Eye (tissue), 1 donor: ENCODE measurements around the gene ASTN2.

Experiments
- DNase-seq: peaks from one replicate; pipeline ENCODE4 v3.0.0-alpha.2; 2015

Gene ASTN2

DNA sequence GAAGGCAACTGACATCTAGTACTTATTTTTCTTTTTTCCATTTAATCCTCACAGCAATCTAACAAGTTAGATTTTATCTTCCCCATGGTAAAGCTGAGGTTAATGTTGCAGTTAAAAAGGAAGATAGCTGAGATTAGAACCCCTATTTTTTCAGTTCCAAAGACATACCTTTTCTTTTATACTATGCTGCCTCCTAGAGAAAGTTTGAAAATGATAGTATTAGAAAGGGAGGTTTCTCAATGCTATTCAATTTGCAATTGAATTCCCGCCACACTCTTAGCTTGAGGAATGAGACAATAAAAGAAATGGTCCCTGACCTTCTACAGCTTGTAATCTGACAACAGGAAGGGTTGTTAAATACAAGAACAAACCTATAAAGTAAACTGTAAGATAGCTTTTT is 923.6 kb downstream of the ASTN2 start:
- peak; percentile 7 for DNase-seq

DNA sequence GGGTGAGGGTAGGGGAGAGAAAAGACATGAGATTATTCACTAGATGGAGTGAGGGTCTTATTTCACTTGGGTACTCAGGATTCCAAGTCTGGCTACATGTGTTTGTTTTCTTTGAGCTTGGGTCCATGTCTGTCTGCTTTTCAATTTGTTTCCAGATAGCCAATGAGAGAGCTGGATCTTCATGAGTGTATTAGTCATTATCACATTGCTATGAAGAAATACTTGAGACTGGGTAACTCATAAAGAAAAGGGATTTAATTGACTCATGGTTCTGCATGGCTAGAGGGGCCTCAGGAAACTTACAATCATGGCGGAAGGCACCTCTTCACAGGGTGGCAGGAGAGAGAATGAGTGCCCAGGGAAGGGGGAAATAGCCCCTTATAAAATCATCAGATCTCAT is 924.5 kb downstream of the ASTN2 start:
- DNase-seq: no peak

DNA sequence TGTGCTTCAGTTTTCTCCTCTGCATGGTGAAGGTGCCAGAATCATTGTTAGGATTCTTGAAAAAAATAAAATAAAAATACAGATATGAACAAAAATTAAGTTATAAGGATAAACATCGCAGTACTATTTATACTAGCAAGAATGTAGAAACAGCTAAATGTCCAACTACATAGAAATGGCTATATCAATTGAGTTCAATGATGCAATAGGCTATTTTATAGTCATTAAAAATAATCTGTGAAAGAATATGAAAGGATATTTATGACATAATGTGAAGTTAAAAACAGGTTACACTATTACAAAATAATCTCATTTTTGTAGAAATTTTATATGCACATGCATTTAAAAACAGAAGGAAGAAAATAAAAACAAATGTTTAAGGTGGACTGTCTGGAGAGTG is 926.5 kb downstream of the ASTN2 start:
- no peak for DNase-seq

DNA sequence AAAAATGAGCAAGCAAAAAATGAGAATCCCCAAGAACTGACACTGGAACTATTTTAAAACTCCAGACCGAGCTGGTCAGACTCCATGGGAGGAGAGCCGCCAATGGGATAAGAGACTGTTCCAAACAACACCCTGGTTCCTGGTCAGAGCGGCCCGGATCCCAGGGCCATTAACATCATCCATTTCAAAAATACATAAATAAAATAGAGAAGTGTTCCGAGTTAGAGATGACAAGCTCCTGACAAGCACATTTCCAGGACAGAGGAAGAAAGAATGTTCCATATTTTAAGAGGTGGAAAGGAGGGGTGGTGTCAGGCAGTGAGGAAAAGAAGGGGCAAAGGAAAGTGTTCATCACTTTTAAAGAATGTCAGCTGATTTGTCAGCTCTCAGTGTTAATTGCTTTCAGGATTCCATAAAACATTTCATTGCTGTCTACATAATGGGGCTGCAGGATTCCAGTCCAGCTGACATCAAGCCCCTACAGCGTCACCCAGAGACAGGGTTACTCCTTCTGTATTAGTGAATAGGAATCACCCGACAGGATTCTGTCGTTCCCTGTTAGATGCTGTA is 930.3 kb downstream of the ASTN2 start:
- DNase-seq: no peak

DNA sequence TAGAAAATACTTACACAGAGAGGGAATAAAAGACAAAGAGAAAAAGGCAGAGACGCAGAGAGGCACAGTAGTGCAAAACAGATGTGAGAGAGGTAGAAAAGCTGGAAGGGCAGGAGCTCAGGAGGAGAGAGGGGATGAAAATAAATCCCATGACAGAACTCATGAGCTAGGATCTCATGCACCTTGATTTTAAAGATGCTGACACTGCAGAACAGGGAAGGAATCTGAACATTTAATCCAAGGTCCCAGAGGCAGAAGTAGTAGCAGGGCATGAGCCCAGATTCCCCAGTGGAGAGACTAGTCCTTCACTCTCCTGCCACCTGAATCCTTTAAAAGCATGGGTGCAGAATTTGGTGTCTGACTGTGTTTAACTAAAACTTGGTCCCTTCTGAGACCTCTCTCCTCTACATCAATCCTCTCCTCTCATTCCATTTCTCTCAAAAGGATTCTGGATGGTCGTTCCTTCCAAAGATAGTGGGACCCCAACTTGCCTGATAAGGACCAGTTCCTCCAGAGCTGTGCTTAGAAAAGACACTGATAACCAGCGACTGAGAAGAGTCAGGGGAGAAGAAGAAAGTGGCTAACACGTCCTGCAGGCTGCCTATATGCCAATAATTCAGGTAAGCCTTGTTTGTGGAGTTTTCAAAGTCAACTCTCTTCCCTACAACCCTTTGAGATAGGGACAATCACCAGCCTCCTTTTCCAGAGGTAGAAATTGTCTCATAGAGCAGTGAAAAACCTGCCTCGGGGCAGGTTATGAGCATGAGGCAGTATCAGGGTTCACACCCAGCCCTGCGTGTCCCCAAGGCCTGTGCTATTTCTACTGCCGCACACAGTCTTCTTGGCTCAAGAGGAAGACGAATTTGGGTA is 931.0 kb downstream of the ASTN2 start:
- no peak for DNase-seq

DNA sequence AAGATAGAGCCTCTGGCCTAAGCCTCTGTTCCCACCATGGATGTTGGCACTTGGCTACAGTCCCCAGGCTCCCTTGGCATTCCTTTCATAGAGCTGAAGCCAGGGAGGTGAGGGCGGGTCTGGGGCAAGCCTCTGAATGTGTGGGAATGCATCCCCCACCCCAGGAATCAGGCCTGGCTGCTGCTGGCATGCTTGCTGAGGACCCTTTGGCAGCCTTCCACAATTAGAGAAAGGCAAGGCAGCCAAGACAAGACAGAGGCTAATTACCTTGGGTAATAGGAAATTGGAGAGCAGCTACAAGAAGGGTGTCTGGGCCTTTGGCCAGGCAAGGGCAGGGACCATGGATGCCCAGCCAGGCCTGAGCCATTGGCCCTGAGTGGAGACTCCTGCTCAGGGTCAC is 932.1 kb downstream of the ASTN2 start:
- peak; percentile 62 for DNase-seq

DNA sequence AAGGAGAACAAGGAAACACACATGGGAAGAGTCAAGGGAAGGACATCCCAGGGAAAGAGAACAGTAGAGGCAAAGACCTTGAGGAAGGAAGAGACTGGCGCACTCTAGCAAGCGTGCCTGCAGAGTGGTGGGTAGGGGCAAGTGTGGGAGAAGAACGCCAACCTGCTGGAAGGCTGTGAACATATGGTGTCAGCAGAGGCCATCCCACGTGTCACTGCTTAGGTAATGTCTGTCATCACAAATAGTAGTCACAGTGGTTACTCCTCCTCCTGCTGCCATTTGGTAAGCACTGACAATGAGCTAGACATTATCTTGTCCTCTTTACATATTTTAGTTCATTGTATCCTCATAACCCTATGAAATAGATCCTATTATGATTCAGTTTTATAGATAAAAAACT is 934.2 kb downstream of the ASTN2 start:
- no peak for DNase-seq

DNA sequence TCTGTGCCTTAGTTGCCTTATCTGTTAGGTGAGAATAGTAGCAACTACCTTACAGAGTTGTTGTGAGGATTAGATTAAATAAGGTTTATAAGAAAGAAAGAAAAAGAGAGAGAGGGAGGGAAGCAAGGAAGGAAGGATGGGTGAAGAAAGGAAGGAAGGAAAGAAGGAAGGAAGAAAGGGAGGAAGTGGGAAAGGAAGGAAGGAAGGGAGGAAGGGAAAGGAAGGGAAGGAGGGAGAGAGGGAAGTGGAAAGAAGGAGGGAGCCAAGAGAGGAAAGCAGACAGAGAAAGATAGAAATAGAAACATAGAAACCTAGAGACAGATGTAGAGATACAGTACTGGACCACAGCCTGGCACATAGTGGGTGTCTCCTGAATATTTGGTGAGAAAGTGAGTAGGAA is 934.9 kb downstream of the ASTN2 start:
- no peak for DNase-seq

DNA sequence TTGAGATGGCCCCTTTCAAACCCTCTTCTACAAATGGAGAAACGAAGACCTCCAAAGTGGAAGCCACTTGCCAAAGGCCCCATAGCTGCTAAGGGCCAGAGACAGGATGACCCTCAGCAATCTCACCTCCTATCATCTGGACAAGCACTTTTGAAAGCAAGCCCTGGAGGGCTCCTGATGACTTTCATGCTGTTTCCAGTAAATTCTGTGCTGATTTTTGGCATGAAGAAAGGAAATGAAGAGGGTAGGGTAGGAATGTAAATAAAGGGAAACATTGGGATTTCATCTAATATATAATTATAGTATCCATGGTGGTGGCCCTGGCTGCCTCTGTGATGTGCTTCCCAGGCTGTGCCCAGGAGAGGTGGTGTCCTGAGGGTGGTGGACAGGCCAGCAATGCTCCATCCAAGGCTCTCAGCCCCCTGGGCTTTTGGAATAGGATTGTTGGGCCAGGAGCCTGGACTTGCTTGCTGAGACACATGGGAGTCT is 935.8 kb downstream of the ASTN2 start:
- no peak for DNase-seq

DNA sequence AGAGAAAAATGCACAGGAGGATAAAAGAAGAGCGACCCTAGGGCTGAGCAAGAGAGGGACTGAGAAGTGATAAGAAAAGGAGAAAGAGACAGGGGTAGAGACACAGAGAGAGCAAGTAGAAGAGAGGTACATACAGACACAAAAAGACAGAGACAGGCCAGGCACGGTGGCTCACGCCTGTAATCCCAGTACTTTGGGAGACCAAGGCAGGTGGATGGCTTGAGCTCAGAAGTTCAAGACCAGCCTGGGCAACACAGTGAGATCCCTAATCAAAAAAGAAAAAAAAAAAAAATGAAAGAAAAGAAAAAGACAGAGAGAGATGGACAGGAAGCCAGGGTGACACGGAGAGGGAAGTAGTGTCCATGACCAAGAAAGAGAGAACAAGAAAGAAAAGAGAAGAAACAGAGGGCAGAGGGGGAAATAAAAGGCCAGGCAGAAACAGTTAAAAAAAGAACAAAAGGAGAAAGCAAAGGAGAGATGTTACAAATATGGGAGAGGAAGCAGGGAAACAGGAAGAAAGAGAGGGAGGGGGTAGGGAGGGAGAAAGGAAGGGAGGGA is 937.2 kb downstream of the ASTN2 start:
- no peak for DNase-seq

DNA sequence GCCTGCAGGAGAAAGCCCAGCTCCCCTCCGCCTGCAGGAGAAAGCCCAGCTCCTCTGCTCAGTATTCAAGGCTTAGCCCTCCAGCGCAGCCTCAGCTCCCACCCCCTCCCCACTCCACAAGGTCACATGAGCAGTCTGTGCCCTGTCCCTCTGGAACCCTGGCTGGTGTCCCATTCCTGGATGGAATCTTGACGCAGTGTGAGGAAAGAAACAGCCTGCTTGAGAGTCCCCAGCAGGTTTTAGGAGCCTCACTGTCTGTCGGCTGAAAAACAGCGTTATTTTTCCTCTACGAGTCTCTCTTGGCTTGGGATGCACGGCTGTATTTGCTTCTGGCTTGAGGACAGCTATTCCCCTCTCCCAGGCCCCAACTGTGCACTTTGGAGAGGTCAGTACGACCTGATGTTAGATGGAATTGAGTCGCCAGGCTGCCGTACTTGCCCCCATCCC is 937.9 kb downstream of the ASTN2 start:
- DNase-seq: peak; percentile 63

DNA sequence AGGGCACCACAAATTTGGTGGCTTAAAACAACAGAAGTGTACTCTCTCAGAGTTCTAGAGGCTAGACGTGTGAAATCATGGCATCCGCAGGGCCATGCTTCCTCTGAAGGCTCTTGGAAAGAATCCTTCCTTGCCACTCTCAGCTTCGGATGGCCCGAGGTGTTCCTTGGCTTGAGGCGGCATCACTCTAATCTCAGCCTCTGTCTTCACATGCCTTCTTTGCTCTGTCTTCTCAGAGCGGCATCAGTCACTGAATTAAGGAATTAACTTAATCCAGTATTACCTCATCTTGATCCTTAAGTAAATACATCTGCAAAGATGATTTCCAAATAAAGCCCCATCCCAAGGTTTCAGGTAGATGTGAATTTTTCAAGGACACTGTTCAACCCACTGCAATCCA is 938.9 kb downstream of the ASTN2 start:
- no peak for DNase-seq

DNA sequence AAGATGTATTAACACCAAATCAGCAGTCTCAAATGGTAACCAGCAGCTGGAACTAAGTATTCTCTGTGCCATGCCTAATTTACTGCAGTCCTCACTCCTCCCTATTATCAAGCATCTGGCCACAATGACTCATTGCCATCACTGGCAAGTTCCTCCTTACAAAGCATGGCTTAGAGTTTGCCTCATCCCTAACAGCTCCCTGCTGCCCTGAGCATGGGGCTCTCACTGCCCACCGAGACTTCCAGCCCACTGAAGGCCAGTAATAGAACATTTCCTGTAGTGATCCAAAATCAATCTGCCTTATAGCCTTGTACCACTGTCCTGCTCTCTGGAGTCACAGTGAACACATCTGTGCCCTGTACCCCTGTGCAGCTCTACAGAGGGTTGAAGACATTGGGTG is 939.7 kb downstream of the ASTN2 start:
- no peak for DNase-seq

DNA sequence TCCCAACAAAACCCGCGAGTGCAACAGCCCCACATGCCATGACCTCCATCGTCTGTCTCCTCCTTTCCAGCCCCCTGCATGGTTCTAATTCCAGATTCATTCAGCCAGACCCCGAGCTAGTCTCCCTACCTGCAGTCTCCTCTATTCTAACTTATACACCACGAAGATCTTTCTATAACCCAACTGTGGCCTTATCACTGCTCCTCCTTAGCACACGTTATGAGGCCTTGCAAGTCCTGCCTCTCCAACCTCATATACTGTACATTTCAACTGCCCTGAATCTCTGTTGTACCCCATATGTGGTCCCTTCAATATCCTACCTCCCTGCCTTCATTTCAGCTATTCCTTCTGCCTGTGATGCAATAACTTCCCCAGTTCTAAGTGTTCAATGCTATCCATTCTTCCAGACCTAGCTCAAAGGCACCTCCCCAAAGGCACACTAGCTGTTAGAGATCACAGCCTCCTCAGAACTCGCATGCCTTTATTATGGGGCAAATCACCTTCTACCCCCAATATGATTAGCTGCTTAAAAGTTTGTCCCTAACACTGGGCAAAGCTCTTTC is 942.8 kb downstream of the ASTN2 start:
- no peak for DNase-seq

DNA sequence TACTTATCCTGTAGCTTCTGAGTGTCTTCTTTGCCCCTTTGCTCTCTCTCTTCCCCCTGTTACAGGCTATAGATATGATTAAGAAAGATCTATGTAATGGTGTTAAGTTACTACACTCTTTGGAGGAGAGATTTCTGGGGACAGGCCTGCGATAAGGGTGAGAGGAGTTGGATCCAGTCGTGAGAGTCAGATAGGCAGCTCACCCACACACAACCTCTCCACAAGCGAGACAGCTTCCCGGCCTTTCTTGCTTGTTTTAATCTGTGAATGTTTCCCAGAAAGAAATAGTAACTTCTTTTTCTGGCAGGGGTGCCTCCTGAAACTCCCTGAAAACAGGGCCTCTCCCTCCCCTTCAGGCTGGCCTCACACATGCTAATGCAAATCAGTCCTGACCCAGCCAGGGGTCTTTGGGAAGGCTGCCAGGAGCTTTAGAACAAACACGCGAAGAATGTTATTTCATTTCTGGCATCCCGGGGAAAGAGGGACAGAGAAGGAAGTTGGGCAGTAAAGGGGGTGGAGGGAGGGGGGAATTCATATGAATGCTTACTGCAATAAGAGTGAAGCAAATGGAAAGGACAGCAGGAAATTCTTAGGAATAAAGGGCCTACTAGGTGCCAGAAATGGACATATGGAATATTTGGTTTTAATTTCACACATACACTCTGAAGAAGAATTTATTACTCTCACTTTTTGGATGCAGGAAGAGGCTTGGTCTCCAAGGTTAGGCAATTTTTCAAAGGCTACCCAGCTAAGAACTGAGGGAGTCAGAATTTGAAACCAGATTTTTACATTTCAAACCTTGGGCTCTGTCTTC is 943.6 kb downstream of the ASTN2 start:
- peak; percentile 95 for DNase-seq

DNA sequence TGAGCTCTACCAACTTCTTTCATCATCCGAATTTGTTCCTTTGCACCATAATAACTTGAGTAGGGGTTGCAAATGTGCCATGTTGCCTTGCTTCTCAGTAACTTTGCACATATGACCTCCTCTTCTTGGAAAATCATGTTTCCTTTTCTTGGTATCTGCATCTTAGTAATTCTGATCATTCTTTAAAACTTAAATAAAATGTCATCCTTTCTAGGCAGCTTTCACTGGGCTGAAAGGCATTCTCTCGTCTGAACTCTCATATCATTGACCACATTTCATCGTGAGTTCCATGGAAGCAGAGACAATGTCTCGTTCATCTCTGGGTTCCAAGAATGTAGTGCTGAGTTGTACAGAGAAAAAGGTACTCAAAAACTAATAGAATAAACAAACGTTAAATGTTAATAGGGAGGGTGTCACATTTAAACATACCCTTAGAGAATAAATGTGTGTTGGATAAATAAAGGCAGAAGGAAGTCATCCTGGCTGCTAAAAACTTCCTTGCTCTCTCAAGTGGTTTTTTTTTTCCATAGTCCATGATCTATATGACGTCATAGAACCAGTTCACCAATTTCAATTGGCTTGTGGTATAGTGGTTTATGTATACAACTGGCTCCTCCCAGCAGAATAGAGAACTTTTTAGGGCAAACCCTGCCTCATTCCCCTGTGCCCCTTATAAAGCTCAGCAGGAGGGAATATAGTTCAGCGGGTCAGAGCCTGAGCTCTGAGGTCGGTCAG is 945.9 kb downstream of the ASTN2 start:
- no peak for DNase-seq

DNA sequence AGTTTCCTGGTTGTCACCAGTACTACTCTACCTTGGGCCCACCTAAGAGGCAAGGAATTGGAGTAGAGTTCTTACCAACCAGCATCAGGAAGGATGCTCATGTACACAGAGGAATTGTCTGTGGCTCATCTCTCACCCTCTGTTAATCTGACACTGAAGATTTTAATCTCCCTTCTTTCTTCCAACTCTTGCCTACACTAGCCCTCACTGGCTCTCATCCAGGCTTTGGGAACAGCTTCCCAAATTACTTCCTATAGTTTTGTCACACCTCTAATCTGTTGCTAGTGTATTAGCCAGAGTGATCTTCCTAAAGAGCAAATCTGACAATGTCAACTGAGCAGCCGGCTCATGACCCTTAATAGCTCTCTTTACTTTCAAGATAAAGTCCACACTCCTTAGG is 946.5 kb downstream of the ASTN2 start:
- no peak for DNase-seq

DNA sequence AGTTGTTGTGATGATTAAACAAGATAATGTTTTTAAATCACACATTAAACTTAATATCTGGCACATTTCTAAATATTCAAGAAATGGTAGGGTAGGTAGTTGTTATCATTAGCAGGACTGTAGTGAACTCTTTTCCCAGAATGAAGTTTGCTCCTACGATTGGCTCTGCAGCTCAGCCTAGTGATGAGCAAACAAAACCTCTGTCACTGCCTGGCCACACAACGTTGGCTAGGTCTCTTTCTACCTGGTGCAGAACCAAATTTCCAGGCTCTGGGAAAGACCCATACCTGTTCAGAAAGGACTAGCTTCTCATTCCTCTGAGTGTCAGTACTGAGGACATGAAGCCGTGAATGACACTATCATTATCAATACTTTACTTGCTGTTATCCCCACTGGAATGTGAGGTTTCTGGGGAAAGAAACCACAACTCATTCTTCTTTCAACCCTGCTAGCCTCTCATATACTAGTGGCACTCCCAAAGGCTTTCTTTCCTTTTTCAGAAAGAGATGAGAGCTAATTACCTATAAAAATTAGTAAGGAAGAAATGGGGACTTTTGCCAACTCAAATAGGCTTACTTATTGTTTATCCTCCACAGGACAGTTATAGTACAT is 947.0 kb downstream of the ASTN2 start:
- DNase-seq: no peak

DNA sequence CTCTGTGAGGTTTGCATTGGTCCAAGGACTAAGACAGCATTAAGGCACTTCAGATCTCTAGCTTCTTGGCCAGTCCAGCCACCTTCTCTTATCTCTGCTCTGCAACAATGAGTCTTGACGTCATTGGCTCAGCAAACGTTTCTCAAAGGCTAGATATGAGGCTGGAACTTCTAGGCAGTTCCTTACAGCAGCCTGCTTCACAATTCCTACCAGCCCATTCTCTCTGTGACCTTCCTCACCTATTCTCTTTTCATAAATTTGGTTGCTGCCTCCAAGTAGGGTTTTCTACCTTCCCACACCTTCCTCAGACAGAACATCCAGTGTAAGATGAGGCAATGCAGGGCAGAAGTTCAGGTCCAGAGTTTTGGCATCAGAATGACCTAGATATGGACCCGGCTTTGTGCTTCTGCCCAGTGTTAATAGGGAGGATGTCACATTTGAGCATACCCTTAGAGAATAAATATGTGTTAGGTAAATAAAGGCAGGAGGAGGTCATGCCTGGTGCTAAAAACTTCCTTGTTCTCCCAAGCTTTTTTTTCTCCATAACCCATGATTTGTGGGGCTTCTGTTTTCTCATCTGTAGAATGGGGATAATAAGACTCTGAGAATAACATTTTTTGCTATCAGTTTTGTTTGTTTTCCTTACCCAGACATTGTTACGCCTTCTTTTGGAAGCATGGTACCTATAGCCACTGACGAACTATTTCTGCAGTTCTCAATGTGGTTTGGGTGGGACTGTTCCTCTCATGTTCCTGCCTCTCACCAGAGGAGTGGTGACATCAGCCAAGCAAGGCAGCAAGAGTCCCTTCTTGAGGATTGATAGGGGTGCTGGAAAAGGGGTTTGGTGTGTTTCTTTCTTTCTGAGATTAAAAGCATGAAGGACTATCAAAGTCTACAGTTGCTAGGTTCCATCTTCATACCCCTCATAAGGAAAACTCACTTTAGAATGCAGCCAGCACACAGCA is 948.3 kb downstream of the ASTN2 start:
- no peak for DNase-seq

DNA sequence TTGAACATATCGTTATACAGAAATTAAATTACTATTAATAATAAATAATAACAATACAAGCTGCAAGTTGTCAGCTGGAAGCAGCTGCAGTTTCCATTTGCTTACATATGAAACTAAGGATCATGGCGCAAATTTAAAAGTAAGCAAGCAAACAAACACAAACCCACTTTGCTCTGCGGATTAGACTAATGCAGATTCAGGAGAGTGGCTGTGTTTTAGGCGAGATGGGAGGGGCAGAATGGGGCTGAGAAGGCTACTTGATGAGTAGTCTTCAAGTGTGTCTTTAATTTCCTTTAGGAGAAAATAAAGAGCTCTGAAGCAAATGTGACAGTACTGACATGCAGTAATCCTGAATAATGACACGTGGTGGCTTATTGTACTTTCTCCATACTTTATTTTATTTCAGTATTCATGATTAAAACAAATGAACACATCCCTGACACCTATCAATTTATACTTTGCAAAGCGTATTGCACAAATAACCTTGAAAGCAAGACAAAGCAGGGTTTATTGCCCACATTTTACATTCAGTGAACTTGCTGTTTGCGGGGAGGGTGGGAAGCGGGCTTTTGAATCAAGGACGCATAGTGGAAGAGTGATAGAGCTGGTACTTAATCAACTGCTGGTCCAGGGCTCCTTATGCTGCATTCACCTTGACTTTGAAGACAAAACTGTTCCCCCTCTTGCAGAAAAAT is 949.1 kb downstream of the ASTN2 start:
- DNase-seq: peak; percentile 25
